ENCODE data around the gene NEK11.

NEK11 gene

DNA sequence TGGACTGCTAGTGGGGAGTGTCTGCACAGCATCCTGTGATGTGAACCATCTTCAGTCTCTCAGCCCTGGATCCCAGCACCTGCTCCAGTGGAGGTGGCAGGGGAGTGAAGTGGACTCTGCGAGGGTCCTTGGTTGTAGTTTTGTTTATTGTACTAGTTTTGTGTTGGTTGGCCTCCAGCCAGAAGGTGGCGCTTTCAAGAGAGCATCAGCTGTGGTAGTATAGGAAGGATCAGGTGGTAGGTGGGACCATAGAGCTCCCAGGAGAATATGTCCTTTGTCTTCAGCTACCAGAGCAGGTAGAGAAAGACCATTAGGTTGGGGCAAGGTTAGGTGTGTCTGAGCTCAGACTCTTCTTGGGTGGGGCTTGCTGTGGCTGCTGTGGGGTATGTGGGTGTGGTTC, 20.9 kb downstream of the NEK11 start:
- no peak for DNase-seq

DNA sequence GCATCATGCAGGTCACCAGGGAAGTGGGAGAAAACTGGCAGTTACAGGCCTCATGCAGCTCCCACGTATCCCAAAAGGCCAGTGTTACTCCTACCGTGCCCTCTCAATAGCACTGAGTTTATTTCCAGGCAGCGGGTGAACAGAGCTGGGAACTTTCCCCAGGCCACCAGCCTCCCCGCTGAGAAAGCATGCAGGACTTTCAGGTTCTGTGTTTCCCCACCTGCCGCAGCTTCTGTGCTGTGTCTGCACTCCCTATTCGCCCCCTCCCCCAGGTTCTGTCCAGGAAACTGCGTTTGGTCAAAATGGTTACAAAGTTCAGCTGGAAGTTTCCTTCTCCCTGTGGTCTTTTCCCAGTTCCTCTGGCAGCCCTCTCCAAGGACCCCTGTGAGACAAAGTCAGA, 21.4 kb downstream of the NEK11 start:
- no peak for DNase-seq

DNA sequence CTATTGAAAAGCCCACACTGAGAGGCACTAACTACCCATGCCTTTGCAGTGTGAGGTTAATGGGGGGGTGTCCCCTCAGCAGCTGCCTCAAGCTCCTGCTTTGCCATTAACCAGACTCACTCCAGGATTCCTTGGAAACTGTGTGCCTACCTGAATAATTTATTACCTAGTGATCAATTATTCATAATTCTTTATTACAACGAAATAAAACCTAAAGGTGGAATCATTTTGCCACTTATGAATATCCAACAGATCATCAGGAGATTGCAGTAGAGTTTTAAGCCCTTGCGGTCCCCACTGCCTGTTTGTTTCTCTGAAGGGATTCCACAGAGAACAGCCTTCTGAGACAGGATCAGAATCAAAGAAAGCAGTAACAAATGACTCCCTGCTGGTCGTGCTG, 23.3 kb downstream of the NEK11 start:
- DNase-seq, result no peak

DNA sequence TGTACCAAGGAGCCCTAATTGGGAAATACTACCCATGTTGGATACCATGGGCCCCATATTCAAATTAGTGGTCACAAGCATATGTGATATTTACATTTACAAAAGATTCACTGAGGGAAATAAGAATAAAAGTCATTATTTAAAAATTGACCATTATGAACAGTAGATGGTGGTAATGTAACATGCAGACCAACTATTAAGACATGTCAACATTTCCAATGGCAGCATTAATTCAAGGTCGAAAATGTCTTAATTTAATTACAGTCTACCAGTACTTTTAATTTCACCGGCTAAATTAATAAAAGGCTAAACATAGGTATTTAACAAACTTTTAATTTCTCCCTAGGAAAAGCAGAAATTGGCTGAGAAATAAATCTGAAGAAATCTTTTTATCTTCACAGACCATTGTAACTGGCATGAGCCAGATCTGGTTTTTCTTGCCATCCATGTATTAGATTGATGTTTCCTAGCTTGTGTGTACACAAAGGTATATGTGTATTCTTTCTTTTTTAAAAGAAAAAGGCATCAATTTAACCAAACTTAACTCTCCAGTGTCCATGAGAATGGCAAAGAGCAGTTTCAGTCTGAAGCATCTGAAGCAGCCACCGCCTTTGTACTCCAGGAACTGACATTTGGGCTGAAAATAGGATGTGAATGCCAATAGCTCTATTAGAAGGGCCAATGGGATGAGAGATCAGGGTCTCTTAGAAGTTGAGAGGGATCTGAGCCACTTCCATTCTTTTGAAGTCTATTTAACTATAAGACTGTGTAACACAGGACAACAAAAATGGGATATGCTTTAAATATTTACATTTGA, 26.6 kb downstream of the NEK11 start:
- no peak for DNase-seq

DNA sequence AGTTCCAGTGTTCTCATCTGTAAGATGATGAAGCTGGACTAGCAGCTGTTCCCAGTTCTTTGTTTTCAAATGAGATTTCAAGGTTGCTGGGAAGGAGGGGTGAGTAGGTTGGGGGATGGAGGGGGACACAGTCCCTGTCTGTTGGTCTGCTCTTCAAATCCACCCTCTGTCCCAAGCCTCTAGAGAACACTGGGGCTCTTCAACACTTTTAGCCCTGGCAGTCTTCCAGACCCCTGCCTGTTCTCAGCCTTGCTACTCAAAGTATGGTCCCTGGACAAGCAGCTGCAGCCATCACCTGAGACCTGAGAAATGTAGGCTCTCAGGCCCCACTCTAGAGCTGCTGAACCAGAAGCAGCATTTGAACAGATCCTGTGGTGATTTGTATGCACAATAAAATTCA, 41.3 kb downstream of the NEK11 start:
- DNase-seq, result no peak

DNA sequence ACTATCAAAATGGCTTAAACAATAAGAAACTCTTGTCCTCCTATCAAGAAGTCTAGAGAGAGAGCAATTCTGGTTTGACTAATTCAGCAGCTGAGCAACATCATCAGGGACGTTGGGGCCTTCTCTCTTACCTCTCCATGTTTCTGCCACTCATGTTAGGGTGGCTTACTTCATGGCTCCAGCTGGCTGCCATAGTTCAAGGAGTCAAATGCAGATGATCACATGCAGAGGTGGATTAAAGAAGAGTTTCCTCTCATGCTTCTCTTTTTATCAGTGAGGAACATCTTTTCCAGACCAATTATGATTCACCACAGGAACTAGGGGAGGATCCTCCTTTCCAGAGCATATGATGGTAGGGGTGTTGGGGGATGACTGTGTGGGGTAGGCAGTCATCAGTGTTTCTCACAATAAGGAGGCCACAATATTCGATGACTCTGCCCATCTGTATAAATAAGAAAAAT, 45.5 kb downstream of the NEK11 start:
- no peak for DNase-seq

DNA sequence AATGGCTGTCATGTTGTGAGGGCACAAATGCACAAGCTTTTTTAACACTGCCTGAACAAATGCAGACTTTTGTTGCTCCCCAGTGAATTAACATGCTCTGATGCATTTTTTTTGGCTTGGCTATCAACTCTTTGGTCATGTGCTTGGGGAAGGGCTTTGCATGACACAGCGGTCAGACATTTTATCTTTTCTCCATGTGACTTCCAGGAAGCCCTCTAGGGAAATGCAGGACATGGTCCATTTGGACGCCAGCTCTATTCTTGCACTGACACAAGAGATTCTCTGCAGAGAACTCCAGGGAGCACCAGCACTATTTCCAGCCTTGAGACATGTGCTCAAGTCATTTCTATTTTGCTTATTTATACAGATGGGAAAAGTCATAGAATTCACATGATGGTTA, 46.2 kb downstream of the NEK11 start:
- no peak for DNase-seq

DNA sequence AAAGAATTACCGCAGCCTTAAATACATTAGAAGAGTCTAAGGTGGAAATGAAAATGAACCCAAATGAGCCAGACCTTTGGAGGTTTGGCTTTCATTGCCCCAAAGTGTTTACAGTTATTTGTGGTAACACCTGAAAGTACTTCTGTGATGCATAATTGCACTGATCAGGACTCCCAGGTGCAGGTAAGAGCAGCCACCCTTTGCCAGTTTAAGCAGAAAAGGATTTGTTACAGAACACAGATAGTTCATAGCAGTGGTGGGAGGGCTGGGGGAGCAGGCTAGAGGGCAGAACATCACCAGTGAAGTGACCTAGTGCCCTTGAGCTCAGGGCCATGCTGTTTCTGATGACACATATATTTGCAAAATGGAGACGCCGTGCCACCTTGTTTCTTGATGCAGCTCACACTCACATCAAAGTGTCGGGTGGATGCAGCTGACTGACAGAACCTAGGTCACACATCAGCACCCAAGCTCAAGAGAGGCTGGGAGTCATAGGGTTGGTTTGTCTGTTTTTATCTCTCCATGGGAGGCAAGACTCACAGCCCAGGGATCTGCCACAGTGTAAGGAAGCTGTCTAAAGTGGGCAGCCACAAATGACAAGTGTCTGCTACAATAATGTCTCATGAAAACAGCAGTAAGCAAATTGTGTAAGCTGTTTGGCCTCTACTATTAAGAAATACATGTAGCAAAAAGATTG, 49.1 kb downstream of the NEK11 start:
- DNase-seq, result no peak

DNA sequence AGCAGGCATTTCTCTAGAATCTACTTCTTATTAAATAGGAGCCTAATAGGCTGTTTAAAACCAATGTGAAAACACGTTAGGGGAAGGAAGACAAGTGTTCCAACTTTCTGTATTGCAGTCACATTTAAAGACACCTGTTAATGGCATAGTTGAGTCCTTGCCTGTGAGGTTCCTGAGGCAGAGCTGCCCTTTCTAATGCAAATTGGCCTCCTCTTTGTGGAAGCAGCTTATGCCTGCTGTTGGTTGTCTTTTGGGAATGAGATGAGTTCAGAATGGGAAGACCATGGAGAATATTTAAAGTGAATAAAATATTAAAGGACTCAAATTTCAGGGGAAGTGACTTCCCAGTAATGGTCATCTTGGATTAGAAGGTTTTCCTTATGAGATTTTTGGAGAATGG, 51.2 kb downstream of the NEK11 start:
- no peak for DNase-seq

DNA sequence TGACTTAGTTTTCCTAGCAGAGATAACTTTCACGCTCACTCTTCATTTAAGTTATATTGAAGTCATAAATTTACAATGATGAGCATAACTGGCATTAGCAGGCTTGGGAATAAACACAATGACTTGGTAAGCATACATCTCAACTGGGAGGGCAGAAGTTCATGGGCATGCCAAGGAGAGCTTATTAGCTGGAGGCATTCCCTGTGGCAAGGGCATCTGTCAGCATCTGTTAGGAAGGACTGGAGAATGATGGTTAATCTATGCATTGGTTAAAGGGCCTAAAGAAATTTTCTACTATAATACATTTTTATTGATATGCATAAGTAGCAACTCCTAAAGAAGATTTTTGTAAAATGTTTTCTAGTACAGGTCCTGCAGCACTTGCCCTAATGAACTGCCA, 52.4 kb downstream of the NEK11 start:
- DNase-seq, result no peak

DNA sequence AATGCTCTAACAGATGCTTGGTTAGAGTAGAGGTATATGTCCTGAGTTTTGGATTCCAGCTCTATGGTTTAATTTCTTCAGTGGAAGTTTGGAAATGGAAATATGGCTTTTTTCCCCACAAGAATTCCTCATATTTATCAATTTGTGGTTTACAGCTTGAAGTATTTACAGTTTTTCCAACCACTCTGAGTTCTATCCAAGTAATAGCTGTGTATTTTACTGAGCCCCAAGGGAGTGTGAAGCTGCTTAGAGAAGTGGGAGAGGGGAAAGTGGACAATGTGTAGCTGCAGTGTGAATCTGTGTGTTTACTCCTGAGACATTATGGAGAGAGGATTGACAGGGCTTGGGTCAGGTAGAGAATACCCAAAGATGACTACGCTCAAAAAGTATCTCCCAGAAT, 54.5 kb downstream of the NEK11 start:
- no peak for DNase-seq

DNA sequence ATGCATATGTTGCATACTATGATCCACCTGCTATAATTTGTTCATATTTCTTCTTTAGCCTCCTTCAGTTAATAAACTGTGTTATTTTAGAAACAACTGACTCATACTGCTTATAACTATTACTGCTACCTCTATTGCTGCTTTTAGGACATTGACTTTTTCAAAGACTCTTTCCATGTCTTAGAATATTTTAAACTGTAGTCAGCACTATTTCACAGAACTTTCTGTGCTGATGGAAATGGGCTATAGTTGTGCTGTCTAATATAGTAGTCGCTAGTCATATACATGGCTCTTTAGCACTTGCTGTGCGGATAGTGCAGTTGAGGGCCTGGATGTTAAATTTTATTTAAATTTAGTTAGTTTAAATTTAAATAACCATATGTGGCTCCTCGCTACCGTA, 55.6 kb downstream of the NEK11 start:
- no peak for DNase-seq

DNA sequence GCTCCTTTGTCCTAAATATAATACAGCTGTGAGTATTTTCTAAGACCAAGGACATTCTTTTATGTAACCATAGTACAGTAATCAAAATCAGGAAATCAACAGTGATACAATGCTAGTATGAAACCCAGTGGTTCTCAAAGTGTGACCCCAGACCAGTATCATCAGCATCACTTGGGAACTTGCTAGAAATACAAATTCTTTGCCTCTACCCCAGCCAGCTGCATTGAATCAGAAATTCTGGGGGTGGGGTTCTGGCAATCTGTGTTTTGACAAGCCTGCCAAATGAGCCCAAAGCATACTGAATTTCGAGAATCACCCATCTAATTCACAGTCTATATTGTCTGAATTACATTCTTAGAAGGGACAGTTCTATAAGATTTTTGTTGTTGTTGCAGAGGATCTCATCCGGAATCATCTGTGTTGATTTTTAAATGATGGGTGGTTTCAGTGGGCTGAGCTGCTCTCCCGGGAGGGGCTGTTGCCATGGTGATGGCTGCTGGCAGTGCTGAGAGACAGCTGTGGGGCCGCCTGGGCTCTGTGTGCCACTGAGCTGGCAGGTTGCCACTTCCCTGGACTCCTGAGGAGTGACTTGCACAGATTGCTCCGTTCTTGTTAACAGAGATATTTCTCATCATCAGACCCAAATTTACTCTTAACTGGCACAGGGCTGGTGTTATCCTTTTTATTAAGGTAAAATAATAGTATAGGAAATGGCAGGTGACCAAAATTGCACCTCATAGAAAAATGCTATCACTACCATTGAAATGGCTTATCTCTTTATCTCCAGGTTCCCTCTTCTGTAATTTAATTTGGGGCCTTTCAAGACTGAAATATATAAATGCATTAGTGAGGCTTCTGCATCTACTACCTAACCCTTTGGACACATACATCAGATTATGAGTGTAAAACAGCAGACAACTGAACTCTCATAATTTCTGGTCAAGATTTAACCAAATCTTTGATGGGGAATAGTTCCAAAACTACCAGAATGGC, 56.5 kb downstream of the NEK11 start:
- peak; percentile 82 for DNase-seq

DNA sequence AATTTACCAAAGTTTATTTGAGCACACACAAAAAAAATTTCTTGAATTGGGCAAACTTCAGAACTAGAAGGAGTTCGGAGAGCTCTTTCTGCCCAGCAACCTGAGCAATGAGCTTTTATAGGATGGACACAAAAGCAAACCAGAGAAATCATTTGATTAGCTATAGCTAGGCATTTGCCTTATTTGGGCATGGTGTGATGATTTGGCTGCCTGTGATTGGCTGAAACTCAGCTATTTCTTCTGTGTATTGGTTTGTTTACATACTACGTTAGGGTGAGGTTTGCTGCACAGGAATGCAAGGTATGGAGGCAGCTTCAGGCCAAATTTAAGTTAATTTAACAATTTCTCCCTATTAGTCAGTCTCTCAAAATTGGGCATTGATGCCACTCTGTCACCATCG, 65.1 kb downstream of the NEK11 start:
- no peak for DNase-seq

DNA sequence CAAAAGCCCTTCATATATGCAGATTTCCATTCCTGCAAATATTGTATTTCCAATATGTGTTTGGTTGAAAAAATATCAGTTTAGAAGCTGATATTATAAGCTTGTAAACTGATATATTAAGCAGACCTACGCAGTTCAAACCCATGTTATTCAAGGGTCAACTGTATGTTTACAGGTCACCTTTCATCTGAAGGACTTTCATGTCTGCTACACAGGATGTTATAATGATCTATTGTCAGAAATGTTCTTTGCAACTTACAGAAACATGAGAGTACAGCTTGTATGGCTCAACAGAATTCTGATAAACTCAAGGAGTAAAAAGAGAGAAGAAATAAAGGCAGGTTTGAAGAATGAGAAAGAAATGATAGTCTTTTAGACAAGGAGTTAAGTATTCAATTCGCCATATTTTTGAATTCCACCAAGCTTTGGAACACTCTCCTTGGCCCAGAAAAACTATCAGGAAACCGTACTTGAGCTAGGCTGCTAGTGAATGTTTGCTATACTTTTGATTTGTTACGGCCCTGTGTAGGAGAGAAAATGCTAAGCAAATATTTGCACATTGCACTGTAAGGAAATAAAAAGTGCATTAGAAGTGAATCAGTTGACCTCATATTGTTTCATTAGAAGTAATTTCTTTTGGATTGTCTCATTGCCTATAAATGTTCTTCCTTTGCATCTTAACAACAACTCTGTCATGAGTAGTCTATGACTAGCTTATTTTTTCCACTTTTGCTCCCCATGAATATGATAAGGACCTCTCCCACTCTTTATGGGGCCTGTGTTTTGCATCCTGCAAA, 81.2 kb downstream of the NEK11 start:
- DNase-seq, result no peak

DNA sequence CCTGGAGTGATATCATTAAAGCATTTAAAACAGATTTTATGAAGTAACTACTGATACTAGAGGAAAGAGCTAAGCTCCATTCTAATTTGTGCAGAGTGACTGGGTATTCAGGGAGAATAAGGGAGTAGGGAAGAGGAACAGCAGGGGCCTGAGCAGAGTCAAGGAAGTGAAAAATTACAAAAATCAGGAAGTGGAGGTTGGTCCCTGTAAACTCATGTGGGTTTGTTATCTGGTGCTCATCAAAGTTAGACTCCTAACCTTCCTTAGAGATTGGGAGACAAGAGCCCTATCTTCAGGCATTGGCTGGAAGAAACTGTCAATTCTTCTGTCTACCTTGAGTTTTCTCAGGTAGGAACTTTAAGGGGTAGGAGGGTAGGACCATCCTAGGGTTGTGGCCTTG, 82.5 kb downstream of the NEK11 start:
- DNase-seq, result no peak

DNA sequence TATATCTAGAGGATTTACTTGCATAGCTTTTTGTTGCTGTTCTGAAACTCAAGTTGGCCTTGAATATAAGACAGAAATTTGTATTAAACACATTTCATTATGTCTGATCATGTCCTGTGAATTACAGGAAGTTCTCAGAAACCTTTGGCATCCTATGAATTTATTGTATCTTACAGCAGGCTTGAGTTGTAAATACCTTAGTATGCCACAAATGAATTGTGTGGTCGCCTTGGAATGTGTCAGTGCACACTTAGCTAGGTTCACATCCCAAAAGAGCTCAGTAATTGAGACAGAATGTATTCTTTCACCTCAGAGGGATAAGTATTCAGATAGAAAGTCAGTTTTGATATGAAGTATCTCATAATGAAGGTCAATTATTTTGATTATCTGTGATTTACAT, 83.4 kb downstream of the NEK11 start:
- DNase-seq, result no peak

DNA sequence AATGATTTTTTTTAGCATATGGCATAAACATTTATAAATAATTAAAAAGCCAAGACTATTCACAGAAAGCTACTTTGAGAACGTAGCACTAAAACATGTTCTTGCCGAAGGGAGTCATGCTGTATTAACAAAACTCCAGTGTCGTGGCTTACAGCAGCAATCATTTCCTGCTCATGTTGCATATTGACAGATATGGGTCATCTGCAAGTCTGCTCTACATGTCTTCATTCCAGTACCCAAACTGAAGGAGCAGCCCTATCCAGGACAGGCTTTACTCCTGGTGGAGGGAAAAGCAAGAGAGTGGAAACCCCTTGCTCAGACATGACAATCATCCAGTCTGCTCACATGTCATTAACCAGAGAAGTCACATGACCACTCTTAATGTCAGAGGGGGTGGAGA, 87.6 kb downstream of the NEK11 start:
- no peak for DNase-seq

DNA sequence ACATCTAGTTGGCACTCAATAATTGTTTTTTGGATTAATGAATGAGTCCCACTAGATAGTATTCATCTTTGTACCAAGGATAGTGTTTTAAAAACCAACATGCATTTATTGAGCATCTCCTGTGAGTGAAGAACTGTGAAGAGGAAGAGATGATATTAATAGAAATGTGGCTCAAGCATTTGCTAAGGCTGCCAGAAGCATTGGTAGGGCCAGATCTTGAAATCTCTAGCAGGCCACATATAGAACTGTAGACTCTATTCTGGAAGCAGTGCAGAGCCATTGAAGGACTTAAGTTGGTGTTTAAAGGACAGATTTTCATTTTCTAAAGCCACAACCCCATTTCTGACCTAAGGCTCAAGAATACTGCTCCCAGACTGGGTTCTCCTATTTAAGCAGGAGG, 99.0 kb downstream of the NEK11 start:
- DNase-seq, result no peak

DNA sequence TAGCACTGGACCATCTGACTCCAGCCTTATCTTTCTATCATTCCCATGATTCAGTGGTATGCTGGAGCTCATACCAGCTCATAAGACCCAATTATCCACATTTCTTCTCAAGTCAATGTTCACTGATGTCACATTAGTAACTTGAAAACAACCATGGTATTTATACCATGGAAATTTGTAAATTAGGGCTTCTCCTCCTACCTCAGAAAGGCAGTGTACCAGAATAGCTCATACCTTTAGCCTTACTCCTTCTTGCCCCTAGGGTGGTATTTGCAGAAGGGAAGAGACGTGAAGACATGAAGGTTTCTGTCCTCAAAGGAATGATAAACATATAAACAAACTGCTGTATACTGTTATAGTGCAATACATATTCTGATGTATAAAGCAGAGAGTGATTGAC, 114.2 kb downstream of the NEK11 start:
- DNase-seq, result no peak

DNA sequence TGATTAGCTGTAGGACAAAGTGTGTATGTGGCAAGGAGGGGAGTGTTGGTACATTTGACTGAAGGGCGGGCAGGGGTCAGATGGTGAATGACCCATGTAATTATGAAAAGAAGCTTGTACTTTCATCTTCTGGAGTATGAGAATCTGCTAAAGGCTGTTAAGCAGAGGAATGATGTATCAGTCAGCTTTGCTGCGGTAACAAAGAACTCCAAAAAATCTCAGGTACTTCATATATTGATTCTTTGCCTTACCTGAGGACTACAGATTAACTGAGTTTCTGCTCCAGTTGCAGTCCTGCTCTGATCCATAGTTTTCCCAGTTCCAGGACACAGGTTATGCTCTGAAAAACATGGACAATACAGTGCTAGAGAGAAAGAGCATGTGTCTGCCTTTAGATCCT, 115.1 kb downstream of the NEK11 start:
- no peak for DNase-seq

DNA sequence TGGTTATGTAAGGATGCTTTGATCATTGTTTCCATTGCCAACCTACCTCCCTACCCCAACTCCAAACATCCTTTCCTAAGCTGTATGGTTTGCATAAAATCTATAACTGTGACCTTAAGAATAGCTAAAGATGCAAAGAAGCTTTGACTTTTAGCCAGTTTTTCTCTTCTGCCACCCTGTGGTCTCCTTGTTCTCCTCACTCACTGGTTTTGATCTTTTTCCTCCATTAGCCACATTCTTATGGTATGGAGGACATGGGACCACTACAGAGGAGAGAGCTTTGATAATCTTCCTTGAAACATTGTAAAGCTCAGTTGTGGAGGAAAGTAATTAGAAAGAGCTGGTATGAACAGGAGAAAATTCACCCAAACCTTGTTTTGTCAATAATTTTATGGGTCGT, 115.9 kb downstream of the NEK11 start:
- no peak for DNase-seq

DNA sequence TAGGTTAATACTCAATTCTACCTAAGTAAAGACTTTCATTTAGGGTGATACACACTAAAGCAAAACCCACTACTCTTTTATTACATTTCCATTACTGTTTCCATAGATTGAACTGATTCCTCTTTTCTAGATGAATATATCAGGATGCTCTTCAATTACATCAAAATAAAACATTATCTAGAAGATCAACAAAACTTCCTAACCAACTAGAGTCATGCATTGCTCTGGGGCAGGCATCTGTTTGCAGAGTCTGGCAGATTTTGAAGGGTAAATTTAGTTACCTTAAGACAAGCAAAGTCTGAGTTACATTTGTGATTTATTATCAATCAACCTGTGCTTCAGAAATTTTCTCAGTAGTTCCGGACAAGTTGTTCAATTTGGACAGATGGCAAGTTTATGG, 117.1 kb downstream of the NEK11 start:
- no peak for DNase-seq
